Activated CD4-positive, alpha-beta T cell treated with anti-CD3 and anti-CD28 coated beads for 4 hours (primary cell): ENCODE data around the gene ACTN2.

Source experiments
- DNase-seq, 2 donors: peaks; one replicate each; pipeline ENCODE4 v3.0.0-alpha.2; 2020

The ACTN2 gene

DNA sequence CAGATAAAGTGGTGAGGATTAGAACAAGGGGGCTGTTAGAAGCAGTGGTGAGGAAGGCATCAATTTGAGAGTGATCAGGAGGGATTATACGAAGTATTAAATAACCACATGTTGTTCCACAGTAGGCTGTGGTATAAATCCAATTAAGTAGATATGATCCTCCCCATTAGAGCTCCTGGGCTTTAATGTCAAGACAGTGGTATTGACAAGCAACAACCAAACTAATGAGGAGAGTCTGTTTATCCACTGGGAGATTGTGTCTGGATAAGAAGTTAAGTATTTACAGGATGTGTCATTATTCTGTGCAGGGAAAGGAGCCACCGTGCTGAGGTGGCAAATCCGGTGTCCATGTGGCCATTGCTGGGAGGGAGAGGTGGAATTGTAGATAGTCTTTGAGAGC lies 5.8 kb downstream of the ACTN2 start:
- no peak for DNase-seq

DNA sequence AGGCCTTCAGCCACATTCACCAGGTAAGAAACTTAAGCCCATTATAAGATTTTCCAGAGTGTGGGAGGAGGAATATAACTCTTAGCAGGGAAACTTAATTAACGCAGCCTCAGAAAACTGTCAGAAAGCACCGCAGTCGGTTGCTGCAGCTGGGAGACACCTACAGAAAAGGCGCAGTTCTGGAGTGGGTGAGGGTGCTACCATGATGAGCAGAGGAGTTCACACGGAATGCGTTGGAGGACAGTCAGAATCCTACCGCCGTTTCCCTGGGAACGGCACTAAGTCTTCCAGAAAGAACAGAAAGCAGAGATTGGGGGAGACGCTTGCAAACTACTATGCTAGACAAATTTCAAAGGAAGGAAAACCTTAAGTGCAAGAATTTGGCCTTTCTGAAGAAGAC lies 6.4 kb downstream of the ACTN2 start:
- DNase-seq: no peak

DNA sequence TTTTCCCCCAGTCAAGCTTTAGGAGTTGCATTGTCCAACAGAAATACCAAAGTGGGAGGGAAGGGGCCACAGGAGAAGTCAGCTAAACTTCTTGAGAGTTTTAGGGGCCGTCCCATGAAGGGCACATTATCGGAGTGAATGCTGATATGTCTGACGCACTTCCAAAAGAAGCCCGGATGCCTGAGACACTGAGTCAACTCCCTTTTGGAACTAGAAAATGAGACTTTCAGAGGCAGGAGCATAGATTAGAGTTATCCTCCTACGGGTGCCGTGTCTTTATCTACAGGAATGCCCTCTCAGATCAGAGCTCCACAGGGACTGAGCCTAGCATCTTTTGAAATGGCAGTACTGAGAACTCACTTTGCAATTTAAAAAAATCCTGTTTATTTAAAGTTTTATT lies 13.1 kb downstream of the ACTN2 start:
- no peak for DNase-seq

DNA sequence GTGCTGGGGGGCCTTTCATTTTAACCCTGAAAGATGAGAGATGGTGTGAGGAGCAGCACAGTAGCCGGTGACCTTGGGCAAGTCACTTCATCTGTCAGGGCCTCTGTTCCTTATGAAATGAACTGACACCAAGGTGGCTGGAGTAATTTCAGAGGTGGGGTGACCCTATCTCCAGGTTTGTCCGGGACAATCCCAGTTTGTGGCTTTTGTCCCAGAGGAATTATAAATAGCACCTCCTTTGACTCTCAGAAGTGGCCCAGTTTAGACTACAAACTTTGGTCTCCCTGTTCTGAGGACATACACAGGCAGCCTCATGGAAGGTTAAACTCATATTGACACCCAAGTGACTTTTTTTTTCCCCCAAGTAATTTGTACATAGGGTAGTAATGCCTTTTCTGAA lies 14.6 kb downstream of the ACTN2 start:
- no peak for DNase-seq

DNA sequence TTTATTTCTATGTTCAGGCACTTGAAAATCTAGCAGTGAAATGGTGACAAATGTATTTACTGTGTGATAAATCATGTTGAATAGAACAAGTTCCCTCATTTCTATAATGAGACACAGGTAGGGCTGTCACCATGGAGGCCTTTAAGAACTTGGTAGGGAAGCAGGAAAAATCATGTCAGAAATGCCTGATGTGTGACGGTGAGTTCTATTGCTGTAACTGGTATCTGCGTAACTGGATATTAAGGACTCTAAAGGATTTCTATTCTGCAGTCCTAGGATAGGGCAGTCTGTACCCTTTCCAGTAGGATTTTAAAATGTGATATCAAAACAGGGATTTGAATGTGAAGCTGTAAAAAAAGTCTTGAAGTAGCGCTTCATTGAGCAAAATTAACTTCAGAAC lies 15.5 kb downstream of the ACTN2 start:
- DNase-seq: no peak

DNA sequence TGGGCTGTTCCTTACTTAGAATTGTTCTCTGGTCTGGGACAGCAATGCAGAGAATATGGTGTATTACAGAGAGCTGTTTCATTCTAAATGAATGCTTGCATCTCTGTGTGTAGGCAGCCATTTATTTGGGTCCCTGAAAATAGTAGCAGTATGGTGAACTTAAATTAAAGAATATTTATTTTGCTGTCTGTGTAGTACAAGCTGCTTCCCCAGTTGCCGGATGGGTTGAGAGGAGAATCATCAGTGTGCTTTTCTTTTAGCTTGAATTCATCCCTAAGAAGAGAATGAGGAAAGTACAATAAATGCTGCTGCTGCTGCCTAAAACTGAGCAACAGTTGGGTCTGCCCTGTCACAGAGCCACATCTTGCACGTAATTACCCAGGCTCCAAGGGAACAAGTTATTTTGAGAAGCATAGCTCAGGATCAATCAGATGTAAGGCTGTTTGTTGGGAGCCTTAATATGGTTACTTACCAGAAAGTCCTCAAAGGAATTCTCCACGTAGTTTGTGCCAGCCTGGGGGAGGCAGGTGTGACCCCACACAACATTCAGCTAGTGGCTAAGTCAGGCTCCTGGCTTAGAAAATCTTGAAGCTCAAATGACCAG lies 16.6 kb downstream of the ACTN2 start:
- DNase-seq: no peak

DNA sequence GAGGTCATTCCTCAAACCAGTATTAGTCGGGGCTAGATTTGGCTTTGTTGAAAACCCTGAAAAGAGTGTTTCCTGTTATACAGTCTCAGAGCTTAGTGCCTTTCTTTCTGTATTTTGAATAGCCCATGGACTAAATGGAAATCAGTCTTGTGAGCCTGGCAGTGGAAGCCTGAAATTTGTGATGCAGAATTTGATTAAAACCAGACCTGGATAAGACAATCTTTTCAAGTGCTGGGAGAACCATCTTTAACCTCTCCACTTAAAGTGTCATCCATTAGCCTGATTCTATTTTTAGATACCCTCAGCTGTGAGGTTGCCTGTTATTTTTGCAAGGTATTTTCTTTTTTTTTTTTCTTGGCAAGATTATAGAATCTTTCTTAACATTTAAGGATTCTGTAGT lies 19.5 kb downstream of the ACTN2 start:
- no peak for DNase-seq

DNA sequence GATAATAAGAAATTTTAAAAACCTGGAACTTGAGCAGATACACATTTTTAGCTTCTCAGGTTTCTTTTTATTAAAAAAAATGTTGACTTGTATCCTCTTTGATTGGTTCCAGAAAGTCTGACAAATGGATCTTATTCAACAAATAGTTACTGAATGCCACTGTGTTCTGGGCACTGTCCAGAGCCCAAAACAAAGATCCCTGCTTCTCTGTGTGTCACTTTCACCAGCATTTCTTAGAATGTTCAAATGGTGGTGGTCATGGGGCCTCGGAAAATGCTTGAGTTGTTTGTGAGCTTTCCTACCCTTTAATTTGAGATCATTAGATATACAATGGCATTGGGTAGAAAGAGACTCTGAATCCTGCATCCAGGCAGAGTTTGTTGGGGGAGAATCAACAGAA lies 19.9 kb downstream of the ACTN2 start:
- DNase-seq: no peak

DNA sequence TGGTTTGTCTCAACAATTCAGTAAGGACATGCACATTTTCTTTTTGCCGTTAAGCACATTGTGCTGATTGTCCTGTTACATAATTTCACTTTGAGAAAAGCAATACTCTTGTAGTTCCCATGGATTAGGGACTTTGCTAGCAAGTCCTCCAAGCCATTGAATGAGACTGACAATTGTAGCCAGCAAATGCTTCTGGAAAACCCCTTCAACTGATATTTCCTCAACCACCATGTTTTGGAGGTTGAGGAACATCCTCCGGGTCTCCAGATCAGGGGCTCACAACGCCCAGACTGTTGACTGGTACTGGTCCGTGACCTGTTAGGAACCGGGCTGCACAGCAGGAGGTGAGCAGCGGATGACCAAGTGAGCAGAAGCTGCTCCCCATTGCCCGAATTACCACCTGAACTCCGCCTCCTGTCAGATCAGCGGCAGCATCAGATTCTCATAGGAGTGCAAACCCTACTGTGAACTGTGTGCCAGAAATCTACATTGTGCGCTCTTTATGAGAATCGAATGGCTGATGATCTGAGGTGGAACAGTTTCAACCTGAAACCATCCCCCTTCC lies 24.1 kb downstream of the ACTN2 start:
- DNase-seq: no peak

DNA sequence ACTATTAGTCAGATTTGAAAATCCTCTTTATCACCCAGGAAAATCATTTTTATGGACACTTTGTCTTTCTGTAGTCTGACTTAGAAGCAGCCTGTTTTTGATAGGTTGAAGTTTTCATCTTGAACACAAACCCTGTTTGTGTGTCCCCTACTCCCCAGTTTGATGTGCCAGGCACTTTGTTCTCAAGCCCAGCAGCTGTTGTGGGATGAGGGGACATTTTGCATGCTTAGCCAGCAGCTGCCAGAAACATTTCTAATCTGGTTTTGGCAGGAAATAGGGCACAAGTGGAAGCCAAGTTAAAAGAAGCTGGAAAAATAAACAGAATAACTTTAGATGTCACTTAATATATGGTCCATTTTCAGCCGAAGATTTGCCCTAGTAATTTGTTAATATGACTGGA lies 29.9 kb downstream of the ACTN2 start:
- no peak for DNase-seq

DNA sequence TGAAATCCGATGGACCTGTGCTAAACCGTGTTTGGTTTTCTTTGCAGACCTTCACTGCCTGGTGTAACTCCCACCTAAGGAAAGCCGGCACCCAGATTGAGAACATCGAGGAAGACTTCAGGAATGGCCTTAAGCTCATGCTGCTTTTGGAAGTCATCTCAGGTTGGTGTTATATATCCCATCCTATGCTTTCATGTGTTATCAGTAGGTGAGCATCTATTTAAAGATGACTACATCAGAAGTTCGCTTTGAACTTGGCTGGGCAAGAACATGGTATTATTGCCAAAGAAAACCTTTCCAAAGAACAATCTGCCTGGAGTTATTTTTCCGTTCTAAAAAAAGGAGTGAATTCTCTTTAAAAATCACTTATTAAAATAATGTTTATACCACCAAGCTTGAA lies 31.5 kb downstream of the ACTN2 start:
- DNase-seq: no peak

DNA sequence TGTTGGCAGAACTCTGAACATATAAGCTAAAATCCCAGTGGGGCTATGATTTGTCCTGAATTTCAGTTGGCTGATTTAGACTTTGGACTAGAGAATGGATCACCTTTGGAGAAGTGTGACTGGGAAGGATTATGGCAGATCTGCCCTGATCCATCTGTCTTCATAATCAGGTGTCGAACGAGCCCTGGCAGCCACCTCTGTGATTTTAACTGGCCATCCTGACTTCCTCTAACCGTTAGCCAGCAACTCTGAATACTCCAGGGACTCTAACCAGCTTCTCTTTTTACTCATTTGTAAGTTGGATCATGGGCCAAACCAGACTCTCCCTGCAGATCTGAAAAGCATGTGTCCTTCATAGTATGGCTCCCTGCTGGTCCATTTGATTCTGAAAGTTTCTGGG lies 32.0 kb downstream of the ACTN2 start:
- DNase-seq: no peak

DNA sequence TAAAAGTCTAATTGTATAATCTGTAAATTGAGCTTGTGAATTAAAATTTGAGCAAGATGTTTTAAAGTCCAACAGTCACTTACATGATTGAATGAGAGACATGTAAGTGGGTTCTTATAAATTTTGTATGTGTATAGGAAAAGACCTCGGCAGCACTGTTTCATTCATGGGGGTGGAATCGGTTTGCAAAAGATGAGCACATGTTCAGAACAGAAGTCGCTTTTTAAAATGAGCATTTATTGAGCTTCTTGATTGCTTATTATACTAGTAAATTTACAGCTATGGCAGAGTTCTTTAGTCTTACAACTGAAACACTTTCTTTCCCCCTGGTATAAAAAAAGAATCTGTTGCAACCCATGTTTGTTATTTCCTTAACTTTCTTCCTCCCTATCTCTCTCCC lies 33.9 kb downstream of the ACTN2 start:
- no peak for DNase-seq

DNA sequence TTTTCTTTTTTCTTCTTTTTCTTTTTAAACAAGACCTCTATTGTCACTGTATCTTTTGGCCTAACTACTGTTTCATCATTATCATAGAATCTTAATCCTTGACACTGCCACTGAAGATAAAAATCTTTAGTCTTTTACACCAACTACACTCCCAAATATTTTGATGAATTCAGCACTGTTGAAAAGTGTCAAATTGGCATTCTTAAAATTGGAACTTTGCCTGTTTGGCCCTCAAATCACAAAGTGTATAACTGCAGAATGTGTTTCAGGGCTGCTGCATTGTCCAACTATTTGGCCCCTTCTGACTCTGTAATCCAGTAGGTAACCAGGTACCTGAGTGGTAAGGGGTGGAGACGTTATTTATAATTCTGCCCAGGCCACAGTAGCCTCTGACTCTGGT lies 34.3 kb downstream of the ACTN2 start:
- DNase-seq: no peak

DNA sequence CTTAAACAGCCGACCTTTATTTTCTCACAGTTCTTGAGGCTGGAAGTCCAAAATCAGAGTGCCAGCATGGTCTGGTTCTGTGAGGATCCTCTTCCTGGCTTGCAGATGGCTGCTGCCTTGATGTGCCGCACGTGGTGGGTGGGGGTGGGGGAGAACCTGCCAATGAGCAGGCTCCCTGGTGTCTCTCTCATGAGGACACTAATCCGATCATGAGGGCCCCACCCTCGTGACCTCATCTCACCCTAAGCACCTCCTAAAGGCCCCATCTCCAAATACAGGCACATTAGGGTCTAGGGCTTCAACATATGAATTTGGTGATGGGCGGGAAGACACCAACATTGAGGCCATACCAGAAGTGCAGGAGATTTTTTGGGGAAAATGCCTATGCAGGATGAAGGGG lies 37.8 kb downstream of the ACTN2 start:
- DNase-seq: no peak

DNA sequence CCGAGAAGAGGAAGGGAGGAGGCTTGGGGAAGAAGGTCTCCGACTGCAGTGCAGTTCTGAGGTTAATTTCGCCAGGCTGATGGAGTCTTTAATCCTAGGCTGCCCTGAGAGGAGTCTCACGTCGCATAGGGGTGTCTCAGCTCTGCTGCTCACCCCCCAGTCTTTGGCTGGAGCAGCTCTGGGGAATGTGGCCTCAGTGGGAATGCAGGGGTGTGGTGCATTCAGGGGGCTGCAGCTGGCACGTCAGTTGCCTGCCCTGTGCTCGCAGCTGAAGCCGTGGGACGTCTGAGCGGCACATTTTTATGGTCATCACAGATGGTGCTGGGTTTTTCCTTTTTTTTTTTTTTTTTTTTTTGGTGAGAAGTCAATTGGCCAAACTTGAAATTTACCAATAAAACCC lies 38.2 kb downstream of the ACTN2 start:
- DNase-seq: no peak

DNA sequence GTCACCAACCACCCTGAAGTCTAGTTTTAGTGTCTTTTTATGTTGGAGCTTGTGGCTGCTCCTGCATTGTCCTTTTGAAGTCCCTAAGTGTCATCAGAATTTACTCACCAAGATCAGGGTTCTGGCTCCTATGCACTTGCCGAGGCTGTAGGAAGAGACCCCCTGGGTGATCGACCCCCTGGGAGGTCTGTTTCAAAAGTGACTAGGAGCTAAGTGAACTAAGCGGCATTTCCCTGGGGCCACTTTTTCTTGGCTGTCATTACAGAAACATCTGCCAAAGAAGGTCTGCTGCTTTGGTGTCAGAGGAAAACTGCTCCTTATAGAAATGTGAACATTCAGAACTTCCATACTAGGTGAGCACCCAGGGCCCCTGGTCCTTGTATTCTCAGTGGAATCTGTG lies 39.4 kb downstream of the ACTN2 start:
- no peak for DNase-seq

DNA sequence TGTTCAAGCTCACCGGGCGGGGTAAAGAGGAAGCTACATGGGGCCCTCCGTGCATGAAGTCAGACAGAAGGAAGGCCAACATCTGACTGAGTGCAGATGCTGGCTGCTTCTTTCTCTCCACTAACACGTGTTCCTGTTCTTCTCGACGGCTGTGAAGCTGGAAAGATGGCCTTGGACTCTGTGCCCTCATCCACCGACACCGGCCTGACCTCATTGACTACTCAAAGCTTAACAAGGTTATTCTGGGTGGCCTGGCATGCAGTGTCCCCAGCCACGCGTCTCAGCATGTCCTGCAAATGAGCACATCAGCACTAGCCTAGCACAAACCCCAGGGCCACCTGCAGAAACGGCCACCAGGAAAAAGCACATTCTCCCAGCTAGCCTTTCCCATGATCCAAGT lies 41.2 kb downstream of the ACTN2 start:
- no peak for DNase-seq

DNA sequence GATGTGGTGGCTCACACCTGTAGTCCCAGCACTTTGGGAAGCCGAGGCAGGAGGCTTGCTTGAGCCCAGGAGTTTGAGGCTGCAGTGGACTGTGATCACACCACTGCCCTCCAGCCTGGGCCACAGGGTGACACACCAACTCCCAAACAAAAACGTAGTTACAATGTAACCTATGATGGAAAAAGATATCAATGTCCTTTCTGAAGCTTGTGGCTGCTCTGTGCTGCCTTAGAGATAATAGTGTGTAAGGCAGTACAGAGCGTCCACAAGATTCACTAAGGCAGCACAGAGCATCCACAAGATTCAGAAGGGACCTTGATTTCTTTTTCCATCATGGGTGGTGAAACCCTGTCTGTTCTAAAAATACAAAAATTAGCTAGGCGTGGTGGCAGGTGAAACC lies 42.5 kb downstream of the ACTN2 start:
- DNase-seq: no peak

DNA sequence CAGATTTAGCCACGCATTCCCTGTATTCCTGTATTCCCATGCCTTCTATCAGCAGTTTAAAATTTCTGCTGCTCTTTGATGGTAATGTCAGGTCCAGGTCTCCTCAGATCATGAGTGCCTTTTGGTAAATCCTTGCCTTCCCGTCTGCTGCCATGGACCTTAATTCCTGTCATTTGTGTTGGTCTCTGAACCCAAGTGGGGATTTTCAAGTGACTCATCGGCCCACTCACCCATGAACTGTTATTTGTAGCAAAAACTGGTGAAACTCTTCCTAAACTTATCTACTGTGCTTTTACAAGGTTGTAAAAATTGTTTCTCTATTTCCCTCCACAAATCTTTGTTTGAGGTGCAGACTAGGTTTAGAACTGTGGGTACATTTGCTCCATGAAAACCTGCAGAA lies 47.4 kb downstream of the ACTN2 start:
- DNase-seq: no peak

DNA sequence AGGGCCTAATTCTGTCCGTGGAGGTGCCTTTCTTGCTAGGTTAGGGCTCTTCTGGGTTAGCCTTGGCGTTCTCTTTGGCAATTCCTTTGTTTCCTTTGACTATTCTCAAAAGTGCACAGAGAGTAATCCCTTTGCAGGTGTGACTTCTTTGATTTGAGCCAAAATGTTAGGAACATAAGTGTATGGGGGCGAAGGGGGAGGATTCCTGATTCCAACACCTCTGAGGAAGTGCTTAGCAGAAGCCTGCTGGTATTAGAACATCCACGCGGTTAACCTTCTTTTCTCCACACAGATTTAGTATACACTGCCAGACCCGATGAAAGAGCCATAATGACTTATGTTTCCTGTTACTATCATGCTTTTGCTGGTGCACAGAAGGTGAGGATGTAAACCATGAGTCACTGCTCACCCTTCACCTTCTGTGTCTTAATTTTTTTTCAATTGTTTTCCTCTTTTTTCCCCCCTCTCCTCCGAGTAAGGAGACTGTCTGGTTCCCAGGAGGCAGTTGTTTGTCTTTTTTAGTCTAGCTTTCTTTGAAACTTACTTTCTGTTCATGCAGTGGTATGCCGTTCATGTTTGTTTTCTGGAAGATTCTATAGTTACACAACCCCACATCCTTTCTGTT lies 48.0 kb downstream of the ACTN2 start:
- DNase-seq: no peak

DNA sequence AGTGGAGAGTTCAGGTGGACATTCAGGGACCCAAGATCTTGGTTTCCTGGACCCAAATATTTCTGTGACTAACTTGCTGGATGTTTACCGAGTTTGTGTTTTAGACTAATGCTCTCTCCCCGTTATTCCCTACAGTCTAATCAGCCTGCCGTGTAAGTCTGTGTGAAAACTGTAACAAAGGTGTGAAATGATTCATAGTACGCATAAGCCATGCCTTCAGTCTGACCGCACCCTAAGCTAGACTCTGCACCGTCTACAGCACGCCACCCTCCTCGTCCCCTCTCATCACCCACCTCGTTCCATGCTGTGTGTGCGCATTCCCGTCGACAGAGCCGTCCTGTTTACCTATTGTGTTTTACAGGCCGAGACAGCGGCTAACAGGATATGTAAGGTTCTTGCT lies 50.5 kb downstream of the ACTN2 start:
- DNase-seq: no peak

DNA sequence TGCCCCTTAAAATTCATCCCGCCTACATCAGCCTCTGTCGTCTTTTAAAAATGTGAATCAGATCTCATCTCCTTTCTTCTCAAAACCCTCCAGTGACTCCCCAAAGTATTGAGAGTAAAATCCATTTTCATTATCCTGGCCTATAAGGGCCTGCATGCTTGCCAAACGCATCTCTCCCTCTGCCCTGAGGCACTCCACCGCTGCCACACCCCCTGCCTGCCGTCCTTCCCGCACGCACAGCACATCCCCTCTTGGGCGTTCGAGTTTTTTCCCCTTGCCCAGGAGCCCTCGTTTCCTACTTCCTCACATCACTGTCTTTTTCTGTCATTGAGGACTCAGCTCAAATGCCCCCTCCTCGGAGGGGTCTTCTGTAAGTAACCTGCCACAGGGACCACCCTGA lies 55.5 kb downstream of the ACTN2 start:
- DNase-seq: no peak

DNA sequence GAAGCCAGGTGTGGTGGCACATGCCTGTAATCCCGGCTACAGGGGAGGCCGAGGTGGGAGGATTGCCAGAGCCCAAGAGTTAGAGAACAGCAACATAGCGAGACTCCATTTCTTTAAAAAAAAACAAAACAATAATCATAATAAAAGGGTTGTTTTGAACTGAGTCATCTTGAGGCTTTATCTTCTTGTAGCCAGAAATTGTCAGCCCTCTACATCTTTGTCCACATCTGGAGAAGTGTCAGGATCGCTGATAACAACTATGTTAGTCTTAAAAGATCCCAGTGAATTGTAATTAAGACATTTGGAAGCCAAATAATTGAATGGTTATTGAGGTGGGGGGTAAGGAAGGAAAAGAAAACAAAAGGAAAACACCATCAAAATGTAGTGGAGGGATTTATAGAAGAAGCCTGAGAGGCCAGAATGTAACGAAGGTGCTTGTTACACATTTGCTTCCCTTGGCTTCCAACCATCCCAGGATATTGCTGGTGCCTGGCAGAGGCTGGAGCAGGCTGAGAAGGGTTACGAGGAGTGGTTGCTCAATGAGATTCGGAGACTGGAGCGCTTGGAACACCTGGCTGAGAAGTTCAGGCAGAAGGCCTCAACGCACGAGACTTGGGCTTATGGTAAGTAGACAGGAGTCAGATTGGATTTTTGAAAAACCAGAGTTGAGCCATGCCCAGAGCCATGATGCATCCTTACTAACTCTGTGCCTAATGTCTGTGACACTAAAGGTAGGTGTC lies 56.3 kb downstream of the ACTN2 start:
- no peak for DNase-seq
